HepG2 (cell line): ENCODE data around the gene THRAP3. TPM values are rescaled to one million over a fixed set of nuclear protein-coding genes. Genes with fewer than 3 reads are reported as not detected.

Source experiments
- BHLHE40 ChIP-seq: IDR thresholded peaks from 2 replicates; pipeline ENCODE4 v1.6.1; 2011; ENCODE audit warnings: low read length, improper control_type of control experiment
- BRD4 ChIP-seq: sonication (generic); formaldehyde crosslinking; IDR thresholded peaks from 2 replicates; pipeline ENCODE4 v1.4.0; 2020; ENCODE audit warnings: missing genetic modification reagents
- CAMTA2 ChIP-seq: sonication (generic); formaldehyde crosslinking; IDR thresholded peaks from 2 replicates; pipeline ENCODE4 v1.4.0; 2020; ENCODE audit warnings: mild to moderate bottlenecking, missing genetic modification reagents, borderline replicate concordance
- FIP1L1 ChIP-seq: fragments of 200-400 bp; formaldehyde crosslinking; IDR thresholded peaks from 2 replicates; pipeline ENCODE4 v1.6.1; 2018; ENCODE audit warnings: low read depth, mild to moderate bottlenecking, low read length, moderate library complexity, borderline replicate concordance; ENCODE audit not compliant: insufficient read depth
- HNRNPL ChIP-seq: fragments of 200-400 bp; formaldehyde crosslinking; IDR thresholded peaks from 2 replicates; pipeline ENCODE4 v1.6.1; 2017; ENCODE audit warnings: mild to moderate bottlenecking, low read depth, low read length
- KAT2B ChIP-seq: fragments of 150-350 bp; IDR thresholded peaks from 2 replicates; pipeline ENCODE4 v1.6.1; 2014; ENCODE audit warnings: low read depth, low read length, borderline replicate concordance
- MAZ ChIP-seq, 2 experiments: sonication (generic) in 1 of 2; formaldehyde crosslinking in 1 of 2; IDR thresholded peaks; 2 replicates each; pipeline versions ENCODE4 v1.5.0 to v1.6.1; 2012 to 2020; ENCODE audit warnings: low read depth in 2 of 2, mild to moderate bottlenecking in 2 of 2, borderline replicate concordance in 1 of 2, improper control_type of control experiment in 1 of 2, low read length in 1 of 2, missing genetic modification reagents in 1 of 2, moderate library complexity in 1 of 2
- NFE2 ChIP-seq: sonication (generic); formaldehyde crosslinking; IDR thresholded peaks from 2 replicates; pipeline ENCODE4 v1.4.0; 2020; ENCODE audit warnings: missing genetic modification reagents
- NFYB ChIP-seq: sonication (generic); formaldehyde crosslinking; IDR thresholded peaks from 2 replicates; pipeline ENCODE4 v1.4.0; 2020; ENCODE audit warnings: missing genetic modification reagents
- PHF21A ChIP-seq: sonication (generic); formaldehyde crosslinking; IDR thresholded peaks from 2 replicates; pipeline ENCODE4 v1.5.0; 2020; ENCODE audit warnings: mild to moderate bottlenecking, missing genetic modification reagents
- SAP130 ChIP-seq: IDR thresholded peaks from 2 replicates; pipeline ENCODE4 v1.6.1; 2016; ENCODE audit warnings: low read depth
- SRSF1 ChIP-seq: fragments of 200-400 bp; formaldehyde crosslinking; optimal IDR thresholded peaks from 2 replicates; pipeline ENCODE3; 2017; ENCODE audit warnings: mild to moderate bottlenecking, low read depth, low read length, moderate library complexity
- TAF1 ChIP-seq: sonication (generic); formaldehyde crosslinking; IDR thresholded peaks from 2 replicates; pipeline ENCODE4 v1.4.0; 2020; ENCODE audit warnings: missing genetic modification reagents
- ZNF484 ChIP-seq: sonication (generic); formaldehyde crosslinking; IDR thresholded peaks from 2 replicates; pipeline ENCODE4 v1.5.1; 2020; ENCODE audit warnings: mild to moderate bottlenecking, low read depth, missing genetic modification reagents, borderline replicate concordance
- ZNF530 ChIP-seq: sonication (generic); formaldehyde crosslinking; IDR thresholded peaks from 2 replicates; pipeline ENCODE4 v1.5.0; 2020; ENCODE audit warnings: low read depth, mild to moderate bottlenecking, missing genetic modification reagents
- ZNF703 ChIP-seq: sonication (generic); formaldehyde crosslinking; IDR thresholded peaks from 2 replicates; pipeline ENCODE4 v1.5.1; 2020; ENCODE audit warnings: missing genetic modification reagents, mild to moderate bottlenecking, moderate library complexity, borderline replicate concordance
- ZNF761 ChIP-seq: sonication (generic); formaldehyde crosslinking; conservative IDR thresholded peaks from 2 replicates; pipeline ENCODE4 v1.4.0; 2020; ENCODE audit warnings: mild to moderate bottlenecking, missing genetic modification reagents
- ZNF883 ChIP-seq: sonication (generic); formaldehyde crosslinking; IDR thresholded peaks from 2 replicates; pipeline ENCODE4 v1.5.1; 2020; ENCODE audit warnings: mild to moderate bottlenecking, missing genetic modification reagents; ENCODE audit errors: not compliant biosample characterization
- ZSCAN22 ChIP-seq: sonication (generic); formaldehyde crosslinking; IDR thresholded peaks from 2 replicates; pipeline ENCODE4 v1.4.0; 2020; ENCODE audit warnings: mild to moderate bottlenecking, missing genetic modification reagents
- polyA plus RNA-seq, 8 experiments: library from polyadenylated mRNA; depleted of rRNA in 3 of 8; stranded (reverse) in 7 of 8; unstranded in 1 of 8; fragments of >200 nt; fragmentation: Illumina TruSeq in 4 of 8; extraction: Trizol in 4 of 8; gene quantifications; 2 replicates each; pipeline versions ENCODE4 v1.2.1 to v1.2.3, GENCODE V29; 2011 to 2016; ENCODE audit warnings: low read depth in 4 of 8, missing spikeins in 1 of 8, mixed read lengths in 1 of 8; ENCODE audit not compliant: insufficient read depth in 1 of 8
- total RNA-seq, 5 experiments: library from RNA; depleted of rRNA; stranded (reverse); fragments of >200 nt; fragmentation: Illumina TruSeq; extraction: Trizol; gene quantifications; 2 replicates each; pipeline ENCODE4 v1.2.3, GENCODE V29; 2016; ENCODE audit warnings: low read depth in 1 of 5
- TF ChIP-seq, protein P1 (sequence below): sonication (generic); formaldehyde crosslinking; IDR thresholded peaks from 2 replicates; pipeline ENCODE4 v1.5.0; 2020; ENCODE audit warnings: missing genetic modification reagents
- TF ChIP-seq, protein P2 (sequence below): sonication (generic); formaldehyde crosslinking; IDR thresholded peaks from 2 replicates; pipeline ENCODE4 v1.5.0; 2020; ENCODE audit warnings: mild to moderate bottlenecking, missing genetic modification reagents
- TF ChIP-seq, protein P3 (sequence below): IDR thresholded peaks from 2 replicates; pipeline ENCODE4 v1.6.1; 2012; ENCODE audit warnings: inconsistent platforms
- TF ChIP-seq, protein P4 (sequence below): sonication (generic); formaldehyde crosslinking; IDR thresholded peaks from 2 replicates; pipeline ENCODE4 v1.5.1; 2020; ENCODE audit warnings: missing genetic modification reagents, mild to moderate bottlenecking, borderline replicate concordance

The THRAP3 gene
- total and polyA plus RNA-seq, 2 of the 13 experiments (the other 11 are each of a cell fraction or from before 2014, with no cell fraction given), result 45.0 to 92.6 TPM

GRCh38 chr1:36306210-36306901 lies 82.1 kb downstream of the THRAP3 start, which contains the start of gene SH3D21 (continued):
- TF ChIP-seq, protein P1, sequence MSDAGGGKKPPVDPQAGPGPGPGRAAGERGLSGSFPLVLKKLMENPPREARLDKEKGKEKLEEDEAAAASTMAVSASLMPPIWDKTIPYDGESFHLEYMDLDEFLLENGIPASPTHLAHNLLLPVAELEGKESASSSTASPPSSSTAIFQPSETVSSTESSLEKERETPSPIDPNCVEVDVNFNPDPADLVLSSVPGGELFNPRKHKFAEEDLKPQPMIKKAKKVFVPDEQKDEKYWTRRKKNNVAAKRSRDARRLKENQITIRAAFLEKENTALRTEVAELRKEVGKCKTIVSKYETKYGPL (CRISPR knock-in tag), result peak; percentile 17; the same call in 1 of the 2 replicates
- TF ChIP-seq ZNF484 (CRISPR knock-in tag) (no peak), KAT2B (no peak), CAMTA2 (CRISPR knock-in tag) (no peak), NFE2 (no peak), NFYB (CRISPR knock-in tag) (no peak), ZNF883 (CRISPR knock-in tag) (no peak), ZNF703 (CRISPR knock-in tag) (no peak), ZNF530 (CRISPR knock-in tag) (no peak), SRSF1 (no peak), FIP1L1 (no peak), ZSCAN22 (0 out of 2 replicates have a peak, but pooled peaks have one; percentile 34), SAP130 (peak; percentile 62), BHLHE40 (no peak), HNRNPL (peak; percentile 60; the same call in 1 of the 2 replicates), TAF1 (CRISPR knock-in tag) (peak; percentile 44), MAZ (IDR thresholded peaks at IDR 0.05; ENCODE audit: borderline replicate concordance, low read depth, low read length) (no peak), MAZ (CRISPR knock-in tag; IDR thresholded peaks at IDR 0.05; ENCODE audit: low read depth) (no peak), BRD4 (0 out of 2 replicates have a peak, but pooled peaks have one; percentile 29), ZNF761 (CRISPR knock-in tag) (no peak), PHF21A (CRISPR knock-in tag) (0 out of 2 replicates have a peak, but pooled peaks have one; percentile 48)
- TF ChIP-seq, protein P2, sequence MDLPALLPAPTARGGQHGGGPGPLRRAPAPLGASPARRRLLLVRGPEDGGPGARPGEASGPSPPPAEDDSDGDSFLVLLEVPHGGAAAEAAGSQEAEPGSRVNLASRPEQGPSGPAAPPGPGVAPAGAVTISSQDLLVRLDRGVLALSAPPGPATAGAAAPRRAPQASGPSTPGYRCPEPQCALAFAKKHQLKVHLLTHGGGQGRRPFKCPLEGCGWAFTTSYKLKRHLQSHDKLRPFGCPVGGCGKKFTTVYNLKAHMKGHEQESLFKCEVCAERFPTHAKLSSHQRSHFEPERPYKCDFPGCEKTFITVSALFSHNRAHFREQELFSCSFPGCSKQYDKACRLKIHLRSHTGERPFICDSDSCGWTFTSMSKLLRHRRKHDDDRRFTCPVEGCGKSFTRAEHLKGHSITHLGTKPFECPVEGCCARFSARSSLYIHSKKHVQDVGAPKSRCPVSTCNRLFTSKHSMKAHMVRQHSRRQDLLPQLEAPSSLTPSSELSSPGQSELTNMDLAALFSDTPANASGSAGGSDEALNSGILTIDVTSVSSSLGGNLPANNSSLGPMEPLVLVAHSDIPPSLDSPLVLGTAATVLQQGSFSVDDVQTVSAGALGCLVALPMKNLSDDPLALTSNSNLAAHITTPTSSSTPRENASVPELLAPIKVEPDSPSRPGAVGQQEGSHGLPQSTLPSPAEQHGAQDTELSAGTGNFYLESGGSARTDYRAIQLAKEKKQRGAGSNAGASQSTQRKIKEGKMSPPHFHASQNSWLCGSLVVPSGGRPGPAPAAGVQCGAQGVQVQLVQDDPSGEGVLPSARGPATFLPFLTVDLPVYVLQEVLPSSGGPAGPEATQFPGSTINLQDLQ, result 0 out of 2 replicates have a peak, but pooled peaks have one; percentile 50
- TF ChIP-seq, protein P3, sequence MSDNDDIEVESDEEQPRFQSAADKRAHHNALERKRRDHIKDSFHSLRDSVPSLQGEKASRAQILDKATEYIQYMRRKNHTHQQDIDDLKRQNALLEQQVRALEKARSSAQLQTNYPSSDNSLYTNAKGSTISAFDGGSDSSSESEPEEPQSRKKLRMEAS, result peak; percentile 62; the same call in 1 of the 2 replicates
- TF ChIP-seq, protein P4, sequence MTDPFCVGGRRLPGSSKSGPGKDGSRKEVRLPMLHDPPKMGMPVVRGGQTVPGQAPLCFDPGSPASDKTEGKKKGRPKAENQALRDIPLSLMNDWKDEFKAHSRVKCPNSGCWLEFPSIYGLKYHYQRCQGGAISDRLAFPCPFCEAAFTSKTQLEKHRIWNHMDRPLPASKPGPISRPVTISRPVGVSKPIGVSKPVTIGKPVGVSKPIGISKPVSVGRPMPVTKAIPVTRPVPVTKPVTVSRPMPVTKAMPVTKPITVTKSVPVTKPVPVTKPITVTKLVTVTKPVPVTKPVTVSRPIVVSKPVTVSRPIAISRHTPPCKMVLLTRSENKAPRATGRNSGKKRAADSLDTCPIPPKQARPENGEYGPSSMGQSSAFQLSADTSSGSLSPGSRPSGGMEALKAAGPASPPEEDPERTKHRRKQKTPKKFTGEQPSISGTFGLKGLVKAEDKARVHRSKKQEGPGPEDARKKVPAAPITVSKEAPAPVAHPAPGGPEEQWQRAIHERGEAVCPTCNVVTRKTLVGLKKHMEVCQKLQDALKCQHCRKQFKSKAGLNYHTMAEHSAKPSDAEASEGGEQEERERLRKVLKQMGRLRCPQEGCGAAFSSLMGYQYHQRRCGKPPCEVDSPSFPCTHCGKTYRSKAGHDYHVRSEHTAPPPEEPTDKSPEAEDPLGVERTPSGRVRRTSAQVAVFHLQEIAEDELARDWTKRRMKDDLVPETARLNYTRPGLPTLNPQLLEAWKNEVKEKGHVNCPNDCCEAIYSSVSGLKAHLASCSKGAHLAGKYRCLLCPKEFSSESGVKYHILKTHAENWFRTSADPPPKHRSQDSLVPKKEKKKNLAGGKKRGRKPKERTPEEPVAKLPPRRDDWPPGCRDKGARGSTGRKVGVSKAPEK (CRISPR knock-in tag), result no peak
